NCI-H446 (cell line): ENCODE results near the gene SLC12A7.
"Not testable (repeated sequence)": the region's sequence is repeated elsewhere in the genome, so short reads cannot be mapped to it uniquely, and the experiment has no call there.

Experiments used
- DNase-seq, 2 experiments: peaks; one replicate each; lab custom pipeline; 2025; lab: John Stamatoyannopoulos, UW

The SLC12A7 gene

DNA sequence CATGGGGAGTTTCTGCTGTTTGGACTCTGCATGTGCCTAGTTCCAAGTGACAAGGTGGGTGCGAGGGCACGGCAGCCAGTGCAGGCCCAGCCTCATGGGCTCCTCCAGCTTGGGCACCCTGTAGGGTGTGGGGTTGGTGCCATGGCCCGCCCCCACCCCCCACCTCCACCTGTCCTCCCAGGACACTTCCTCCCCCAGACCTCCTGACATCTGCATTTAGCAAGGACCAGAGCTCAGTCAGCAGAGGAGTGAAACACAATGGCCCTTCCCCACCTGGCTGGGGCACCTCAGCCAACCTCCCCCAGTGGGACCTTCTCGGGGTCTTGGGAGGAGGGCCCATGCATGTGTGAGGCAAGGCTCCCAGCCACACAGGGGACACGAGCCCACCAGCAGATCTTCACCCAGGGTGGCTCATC lies 105.2 kb downstream of the SLC12A7 start:
- DNase-seq: no peak

DNA sequence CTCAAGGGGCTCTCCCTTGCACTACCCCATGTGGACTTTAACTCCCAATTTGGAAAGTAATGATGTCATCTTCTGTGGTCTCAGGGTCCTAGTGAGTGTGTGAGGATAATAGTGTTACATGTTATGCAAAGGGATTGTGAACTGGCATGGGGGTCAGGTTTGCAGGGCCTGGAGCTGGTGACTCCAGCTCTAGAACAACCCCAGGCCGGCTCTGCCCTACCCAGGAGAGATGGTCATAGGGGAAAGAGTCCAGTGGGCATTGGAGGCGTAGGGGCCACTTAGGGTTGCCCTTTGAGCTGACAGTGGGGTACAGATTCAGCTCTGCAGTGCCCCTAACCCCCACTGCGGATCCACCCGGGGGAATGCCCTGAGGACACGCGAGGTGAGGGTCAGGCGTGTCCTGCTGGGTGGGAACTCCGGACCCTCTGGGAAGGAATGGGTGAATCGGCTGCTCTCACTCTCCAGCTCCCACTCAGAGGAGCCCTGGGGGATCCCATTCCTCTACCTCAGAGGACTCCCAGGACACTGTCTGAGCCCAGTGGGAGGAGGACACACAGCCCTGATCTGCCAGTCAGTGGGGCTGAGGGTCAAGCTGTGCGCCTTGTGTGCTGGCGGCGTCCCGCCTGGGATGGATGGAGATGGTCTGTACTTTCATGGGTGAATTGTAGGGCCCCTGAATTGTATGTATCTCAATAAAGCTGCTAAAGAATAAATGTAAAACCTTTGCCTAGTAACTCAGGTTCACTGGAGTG lies 105.8 kb downstream of the SLC12A7 start:
- no peak for DNase-seq

DNA sequence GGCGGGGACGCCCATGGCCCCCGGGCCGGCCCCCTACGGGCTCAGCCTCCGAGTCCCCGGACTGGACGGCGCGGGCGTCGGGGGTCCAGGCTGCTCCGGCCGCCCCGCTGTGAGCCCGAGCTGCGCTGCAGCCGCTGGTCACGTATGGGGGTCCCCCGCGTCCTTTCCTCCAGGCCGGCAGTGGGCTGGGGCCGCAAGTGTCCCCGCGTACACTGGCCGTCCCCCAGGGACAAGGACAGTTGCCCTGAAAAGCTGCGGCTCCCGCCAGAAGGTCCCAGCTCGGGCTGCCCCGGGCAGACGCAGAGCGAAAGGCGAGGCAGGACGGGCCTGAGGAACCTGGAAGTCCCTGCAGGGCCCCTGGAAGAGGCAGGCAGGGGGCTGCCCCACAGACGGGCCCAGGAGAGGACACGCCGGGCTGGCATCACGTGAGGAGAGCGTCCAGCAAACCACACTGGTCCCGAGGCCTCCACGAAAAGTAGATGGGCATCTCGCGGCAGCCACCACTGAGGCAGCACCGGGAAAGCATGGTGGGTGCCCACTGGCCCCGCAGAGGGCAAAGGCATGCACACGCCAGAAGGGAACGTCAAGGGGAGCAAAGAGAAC lies 106.5 kb downstream of the SLC12A7 start:
- no peak for DNase-seq

DNA sequence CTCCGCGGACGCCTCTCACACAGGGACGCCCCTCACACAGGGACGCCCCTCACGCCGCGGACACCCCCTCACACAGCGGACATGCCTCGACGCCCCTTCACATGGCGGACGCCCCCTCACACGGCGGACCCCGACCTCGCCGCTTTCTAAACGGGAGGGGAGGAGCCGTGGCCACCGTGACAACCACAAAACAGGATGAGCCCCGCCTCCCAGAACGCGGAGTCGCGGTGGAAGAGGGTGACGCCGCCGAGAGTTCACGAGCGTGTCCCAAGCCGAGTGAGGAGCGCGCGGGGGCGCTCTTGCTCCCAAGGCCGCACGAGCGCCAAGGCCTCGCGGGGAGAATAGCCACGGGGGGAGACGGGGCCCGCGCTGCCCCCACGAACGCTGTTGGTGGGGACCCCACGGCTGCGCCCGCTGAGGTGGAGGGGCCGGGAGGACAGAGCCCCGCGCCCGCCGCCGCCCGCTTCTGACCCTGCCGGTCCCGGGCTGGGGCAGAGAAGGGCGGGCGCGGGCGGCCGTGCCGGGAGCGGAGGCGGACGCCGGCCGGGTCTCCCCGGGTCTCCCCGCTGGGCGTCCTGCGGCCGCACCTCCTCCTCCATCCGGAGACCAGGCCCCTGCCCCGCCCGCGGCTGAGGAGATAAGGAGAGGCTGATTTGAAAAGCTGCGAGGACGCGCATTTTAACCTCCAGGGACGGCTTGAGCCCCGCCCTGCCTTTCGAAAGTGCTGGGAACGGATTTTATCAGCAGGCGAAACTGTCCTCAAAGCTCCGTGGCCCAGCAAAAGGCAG lies 107.2 kb downstream of the SLC12A7 start:
- DNase-seq: no peak

DNA sequence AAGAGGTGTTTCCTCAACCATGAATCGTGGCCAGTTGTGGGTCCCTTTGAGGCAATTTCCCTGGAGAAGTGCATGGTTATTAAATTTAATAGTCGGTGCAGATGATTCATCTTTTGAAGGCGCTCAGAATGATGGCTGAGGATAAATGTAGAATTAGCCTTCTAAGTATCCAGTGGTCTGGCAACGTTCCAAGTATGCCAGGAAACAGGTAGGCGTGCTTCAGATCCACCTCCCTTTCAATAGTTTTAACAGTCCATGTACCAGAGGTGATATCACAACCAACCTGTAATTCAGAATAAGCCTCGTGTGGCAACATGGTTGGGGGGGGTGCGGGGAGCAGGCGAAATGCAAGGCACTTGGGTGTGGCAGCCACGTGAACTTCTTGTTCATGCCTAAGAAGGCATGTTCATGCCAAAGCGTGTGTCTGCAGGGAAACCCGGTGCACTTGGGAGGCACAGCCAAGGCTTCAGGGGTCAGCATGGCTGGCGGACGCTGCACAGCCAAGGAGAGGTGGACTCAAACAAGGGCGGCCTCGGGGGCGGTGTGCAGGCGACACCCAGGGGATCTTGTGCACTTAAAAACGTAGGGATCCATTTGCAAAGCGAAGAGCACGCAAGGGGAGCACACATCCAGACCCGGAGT lies 108.4 kb downstream of the SLC12A7 start:
- DNase-seq: no peak

DNA sequence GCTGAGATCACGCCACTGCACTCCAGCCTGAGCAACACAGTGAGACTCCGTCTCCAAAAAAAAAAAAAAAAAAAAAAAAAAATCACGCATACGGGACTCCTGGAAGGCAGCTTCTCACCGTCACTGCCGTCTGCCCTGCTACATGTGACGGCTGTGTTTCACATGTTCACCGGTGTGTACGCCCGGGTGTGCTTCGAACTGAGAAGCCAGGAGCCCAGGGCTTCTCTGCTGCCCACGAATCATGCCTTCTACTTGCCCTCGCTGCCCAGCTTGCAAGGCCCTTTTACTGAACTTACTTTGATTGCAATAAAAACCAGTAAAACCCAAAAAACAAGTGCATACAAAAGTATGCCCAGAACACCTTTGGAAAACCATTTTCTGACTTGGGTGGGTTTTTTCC lies 109.0 kb downstream of the SLC12A7 start:
- no peak for DNase-seq

DNA sequence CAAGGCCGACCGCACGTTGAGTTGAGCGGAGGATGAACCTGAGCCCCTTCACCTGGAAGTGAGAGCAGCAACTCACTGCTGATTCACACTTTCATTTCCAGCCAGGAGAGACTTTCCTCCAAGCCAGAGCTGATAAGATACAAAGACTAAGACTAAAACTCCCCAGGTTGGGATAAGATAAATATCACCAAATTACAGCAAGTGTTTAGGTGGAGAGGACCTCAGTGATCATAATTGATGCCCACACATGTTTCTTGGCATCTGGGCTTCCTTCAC lies 109.7 kb downstream of the SLC12A7 start:
- DNase-seq: no peak

DNA sequence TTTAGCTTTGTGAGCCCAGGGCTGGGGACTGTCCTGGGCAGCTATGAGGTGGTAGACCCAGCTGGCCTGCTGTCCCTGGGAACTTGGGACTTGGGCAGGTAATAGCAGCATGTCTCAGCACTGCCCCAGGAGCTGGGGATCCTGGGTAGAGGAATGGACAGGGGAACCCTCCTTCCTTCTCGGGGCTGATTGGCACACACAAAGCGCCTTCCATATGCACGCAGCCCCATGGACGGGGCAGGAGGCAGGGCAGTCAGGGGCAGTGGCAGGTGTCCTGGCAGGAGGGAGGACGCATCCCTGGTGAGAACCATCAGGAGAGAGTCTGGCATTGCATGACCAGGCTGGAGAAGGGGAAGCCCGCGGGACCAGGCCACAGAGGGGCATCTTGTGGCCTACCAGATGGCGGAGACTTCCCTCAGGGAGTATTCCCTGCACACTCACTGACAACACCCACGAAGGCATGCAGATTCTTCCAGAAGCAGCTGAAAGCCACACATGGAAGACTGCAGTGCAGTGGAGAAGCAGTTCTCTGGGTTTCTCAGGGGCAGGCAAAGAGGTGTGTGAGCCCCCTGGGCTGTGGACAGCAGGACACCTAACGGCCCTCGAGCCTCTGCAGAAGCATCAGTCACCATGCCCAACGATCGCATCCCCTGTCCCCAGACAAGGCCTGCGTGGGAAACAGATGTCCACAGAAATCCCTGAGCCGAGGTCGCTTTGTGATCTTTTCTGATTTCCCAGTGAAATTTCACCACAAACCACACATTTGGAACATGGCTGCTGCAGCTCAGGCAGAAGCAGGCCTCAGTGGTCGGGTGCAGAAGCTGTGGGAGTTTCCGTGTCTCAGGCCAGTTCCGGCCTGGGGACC lies 110.2 kb downstream of the SLC12A7 start:
- DNase-seq: no peak

DNA sequence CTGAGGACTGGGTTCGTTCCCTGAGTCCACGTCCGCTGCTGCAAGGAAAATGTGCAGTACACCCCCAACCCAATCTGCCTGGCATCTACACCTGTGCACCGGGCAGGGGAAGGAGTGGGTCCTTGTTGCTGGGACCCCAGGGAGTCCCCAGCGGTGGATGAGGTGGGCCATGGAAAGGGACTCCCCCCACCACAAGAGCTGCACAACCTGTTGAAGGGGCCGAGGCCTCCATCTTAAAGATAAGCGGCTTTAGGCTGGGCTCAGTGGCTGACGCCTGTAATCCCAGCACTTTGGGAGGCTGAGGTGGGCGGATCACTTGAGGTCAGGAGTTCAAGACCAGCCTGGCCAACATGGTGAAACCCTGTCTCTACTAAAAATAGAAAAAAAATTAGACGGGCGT lies 111.0 kb downstream of the SLC12A7 start:
- DNase-seq: not testable (repeated sequence)
